Cardiac fibroblast (primary cell): ENCODE measurements around the gene ST8SIA6.

ENCODE experiments used
- DNase-seq, 2 donors: peaks; one replicate each; pipeline versions ENCODE4 v3.0.0 to v3.0.0-alpha.2; 2010; ENCODE audit warnings: low read depth in 2 of 2
- H3K4me3 ChIP-seq, 2 donors: replicated peaks in 1 of 2; 1 replicate in 1 of 2; 2 replicates in 1 of 2; pipeline ENCODE4 v1.5.1; 2011; ENCODE audit warnings: low read depth in 2 of 2, low read length in 2 of 2, mild to moderate bottlenecking in 2 of 2, moderate library complexity in 1 of 2
- TF ChIP-seq, protein P1 (sequence below): IDR thresholded peaks from one replicate; pipeline ENCODE4 v1.5.1; 2011; ENCODE audit warnings: low read depth, mild to moderate bottlenecking, low read length, inconsistent platforms

Gene ST8SIA6

DNA sequence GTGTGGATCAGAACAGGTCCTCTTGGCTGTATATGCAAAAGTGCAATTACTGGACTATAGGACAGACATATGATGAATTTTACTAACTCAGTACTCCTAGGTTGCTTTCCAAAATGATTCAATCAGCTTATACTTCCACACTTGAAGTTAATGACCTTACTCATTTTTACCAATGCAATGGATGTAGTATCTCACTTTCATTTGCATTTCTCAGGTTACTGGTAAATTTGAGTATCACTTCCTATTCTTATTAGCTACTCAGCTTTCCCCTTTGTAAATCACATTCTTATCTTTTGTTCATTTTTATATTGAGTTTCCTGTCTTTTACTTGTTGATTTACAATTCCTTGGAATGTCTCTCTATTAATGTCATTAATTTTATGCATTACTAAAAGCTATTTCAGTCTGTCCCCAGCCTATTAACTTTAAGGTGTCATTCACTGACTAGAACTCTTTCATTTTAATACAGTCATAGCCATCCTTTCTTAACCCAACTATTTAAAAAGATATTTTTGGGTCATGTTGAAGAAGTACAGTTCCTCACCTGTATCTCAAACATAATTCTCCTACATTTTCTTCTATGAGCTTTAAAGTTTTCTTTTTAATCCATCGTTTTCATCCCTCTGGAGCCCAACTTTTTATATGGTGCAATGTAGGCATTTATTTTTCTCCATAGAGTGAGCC lies 137.8 kb downstream of the ST8SIA6 start:
- H3K4me3 ChIP-seq: no peak overlapping the region
- TF ChIP-seq, protein P1, sequence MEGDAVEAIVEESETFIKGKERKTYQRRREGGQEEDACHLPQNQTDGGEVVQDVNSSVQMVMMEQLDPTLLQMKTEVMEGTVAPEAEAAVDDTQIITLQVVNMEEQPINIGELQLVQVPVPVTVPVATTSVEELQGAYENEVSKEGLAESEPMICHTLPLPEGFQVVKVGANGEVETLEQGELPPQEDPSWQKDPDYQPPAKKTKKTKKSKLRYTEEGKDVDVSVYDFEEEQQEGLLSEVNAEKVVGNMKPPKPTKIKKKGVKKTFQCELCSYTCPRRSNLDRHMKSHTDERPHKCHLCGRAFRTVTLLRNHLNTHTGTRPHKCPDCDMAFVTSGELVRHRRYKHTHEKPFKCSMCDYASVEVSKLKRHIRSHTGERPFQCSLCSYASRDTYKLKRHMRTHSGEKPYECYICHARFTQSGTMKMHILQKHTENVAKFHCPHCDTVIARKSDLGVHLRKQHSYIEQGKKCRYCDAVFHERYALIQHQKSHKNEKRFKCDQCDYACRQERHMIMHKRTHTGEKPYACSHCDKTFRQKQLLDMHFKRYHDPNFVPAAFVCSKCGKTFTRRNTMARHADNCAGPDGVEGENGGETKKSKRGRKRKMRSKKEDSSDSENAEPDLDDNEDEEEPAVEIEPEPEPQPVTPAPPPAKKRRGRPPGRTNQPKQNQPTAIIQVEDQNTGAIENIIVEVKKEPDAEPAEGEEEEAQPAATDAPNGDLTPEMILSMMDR: no peak
- DNase-seq: no peak

GRCh38 chr10:17309435-17309834 lies 145.0 kb downstream of the ST8SIA6 start:
- TF ChIP-seq, protein P1: no peak
- DNase-seq: no peak
- no peak overlapping the region for H3K4me3 ChIP-seq

DNA sequence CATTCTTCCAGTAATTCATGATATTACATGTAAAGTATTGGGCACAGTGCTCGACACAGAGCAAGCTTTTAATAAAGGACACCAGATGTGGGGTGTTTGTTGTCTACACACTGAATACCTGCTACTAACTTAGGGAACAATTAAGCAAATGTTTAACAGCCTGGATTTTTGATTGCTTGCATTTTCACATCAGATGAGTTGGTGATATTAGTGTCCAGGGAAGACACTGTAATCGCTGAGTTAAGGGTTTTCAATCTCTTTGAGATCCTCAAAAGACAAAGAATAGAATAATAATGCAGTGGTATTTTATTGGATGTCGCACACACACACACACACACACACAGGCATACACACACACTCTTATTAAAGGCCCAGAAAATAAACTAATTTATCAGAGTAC lies 147.3 kb downstream of the ST8SIA6 start:
- no peak for DNase-seq
- TF ChIP-seq, protein P1: no peak
- H3K4me3 ChIP-seq: no peak overlapping the region

DNA sequence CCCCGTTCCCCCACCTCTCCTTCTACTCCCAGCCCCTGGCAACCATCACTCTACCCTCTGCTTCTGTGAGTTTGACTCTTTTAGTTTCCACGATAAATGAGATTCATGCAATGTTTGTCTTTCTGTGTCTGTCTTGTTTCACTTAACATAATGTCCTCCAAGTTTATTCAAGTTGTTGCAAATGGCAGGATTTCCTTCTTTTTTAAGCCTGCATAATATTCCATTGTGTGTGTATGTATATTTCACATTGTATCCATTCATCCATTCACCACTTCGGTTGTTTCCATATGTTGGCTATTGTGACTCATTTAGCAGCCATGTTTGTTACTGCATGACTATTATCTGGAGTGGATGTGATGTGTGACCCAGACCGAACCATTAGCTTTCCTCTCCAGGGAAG lies 162.0 kb downstream of the ST8SIA6 start:
- no peak for DNase-seq
- no peak overlapping the region for H3K4me3 ChIP-seq
- TF ChIP-seq, protein P1: no peak

- no peak overlapping the region for H3K4me3 ChIP-seq
- DNase-seq: peak; percentile 10 to 22
- TF ChIP-seq, protein P1: no peak
These were observed 164.2 kb downstream of the ST8SIA6 start for GRCh38 chr10:17290226-17290625.

DNA sequence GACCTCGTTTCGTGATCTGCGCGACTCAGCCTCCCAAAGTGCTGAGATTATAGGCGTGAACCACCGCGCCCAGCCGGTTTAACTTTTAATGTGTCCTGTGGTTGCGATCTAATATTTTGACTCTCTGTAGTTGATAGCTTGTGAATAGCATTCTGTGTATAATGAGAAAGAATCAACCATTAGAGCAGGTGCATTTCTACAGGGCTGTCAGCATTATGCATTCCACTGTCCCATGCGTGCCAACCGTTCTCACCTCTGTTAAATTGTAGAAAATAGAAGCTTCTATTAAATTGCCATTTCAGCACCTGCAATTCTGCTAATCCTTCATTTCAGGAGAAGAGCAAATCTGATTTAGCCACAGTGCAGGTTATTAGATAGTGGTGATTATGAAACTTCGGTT lies 164.6 kb downstream of the ST8SIA6 start:
- DNase-seq: no peak
- TF ChIP-seq, protein P1: no peak
- no peak overlapping the region for H3K4me3 ChIP-seq
